GM19099 (cell line): ENCODE data around the gene ZNF860.

ENCODE experiments used
- POLR2A ChIP-seq: IDR thresholded peaks from 3 replicates; pipeline ENCODE4 v1.6.1; 2011; ENCODE audit warnings: low read depth; ENCODE audit not compliant: insufficient read length; ENCODE audit errors: extremely low read depth

ZNF860 gene

DNA sequence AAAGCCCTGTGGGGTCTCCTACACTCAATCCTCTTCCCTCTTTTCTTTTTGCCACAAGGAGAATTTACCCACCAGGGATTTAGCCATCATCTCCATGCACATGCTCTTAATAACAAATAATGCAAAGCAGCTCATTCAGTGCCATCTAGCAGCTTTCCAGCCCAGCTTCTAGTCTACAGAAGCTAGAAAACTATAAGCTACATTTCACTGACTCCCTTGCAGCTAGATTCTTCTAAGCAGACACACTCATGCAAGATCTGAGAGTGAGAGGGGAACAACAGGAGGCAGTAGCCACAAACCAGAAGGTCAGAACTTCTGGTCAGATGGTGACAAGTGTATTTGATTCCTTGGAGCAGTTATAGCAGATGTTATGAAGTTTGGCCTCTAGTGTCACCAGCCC, 26.0 kb upstream of the ZNF860 start:
- no peak for TF ChIP-seq POLR2A

DNA sequence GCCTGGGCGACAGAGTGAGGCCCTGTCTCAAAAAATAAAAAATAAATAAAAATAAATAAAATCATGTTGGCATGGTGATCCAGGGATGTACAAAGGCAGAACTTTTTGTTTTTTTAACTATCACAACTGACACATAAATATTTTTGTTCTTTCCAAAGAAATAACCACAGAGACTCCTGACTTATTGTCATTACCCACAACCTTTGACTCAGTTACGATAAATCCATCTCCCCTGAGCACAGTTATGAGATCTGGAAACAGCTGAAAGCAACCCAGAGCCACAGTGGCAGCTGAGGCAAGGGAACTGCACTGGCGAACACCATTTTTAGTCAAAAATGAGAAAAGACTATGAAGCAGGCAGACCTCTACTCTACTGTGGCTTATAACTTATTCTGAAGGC, 24.4 kb upstream of the ZNF860 start:
- no peak for TF ChIP-seq POLR2A

DNA sequence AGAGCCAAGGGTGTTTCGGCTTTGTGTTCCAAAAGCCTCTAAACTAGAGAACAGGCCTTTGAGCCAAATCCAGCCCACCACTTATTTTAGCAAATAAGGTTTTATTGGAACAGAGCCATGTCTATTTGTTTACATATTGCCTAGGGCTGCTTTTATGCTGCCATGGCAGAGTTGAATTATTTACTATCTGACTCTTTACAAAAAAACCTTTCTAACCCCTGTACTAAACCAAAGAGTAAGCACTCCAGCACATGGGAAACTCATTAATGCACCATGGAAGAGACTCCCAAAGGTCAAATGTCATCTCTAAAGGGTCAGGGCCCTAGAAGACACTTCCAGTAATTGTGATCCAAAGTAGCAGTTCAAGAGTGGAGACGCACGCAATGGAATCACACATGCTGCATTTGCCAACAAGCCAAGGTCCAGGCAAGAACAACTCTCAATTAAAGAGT, 22.8 kb upstream of the ZNF860 start:
- TF ChIP-seq POLR2A: no peak

DNA sequence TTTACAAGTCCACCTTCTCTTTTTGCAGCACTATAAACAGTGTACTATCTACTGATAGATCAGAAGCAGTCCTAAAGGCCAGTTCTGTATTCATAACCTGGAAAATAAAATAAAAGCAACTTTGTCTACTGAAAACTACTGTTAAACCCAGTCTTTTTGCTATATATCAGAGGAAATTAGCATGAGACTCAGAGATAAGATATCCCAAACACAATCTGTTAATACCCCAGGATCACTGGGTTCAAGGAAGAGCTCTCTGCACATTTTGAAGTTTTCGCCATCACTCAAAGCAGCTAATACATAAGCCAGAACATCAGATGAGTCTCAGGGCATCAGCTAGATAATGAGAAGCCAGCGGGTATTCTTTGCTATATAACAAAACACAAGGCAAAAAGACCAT, 22.3 kb upstream of the ZNF860 start:
- TF ChIP-seq POLR2A: no peak

DNA sequence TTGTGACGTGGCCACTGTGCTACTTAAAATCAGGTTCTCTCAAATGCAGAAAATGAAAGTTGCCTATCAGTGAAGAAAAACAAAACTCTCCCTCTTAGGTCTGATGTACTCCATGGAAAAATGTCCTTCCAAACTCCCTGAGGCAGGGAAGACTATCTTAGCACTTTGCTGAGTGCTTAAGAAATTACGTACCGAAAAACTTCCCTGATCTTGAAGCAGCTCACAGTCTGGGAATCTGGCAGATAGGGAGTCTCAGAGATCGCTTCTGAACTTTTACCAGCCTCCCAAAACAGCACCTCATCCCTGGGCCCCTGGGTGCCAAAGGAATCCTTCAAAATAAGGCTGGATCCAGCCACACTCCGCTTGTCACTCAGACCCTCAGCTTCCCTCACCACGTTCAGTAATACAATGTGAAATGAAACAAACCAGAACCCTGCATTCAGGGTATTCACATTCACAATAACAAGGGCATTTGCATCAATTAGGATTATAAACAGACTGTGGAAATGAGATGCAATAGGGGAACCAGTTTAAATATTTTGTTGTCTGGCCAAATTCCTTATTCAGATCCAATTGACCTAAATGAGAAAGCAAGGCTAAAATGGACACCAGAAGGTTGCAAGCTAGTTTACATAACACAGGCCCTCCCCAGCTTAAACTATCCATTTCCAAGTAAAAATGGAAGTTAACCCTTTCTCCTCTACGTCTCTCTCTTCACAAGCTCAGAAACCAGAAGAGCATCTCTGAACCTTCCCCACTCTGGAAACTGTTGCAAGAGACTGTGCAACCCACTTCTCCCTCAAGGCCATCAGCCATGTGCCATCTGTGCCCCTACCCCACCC, 21.4 kb upstream of the ZNF860 start:
- TF ChIP-seq POLR2A: no peak

DNA sequence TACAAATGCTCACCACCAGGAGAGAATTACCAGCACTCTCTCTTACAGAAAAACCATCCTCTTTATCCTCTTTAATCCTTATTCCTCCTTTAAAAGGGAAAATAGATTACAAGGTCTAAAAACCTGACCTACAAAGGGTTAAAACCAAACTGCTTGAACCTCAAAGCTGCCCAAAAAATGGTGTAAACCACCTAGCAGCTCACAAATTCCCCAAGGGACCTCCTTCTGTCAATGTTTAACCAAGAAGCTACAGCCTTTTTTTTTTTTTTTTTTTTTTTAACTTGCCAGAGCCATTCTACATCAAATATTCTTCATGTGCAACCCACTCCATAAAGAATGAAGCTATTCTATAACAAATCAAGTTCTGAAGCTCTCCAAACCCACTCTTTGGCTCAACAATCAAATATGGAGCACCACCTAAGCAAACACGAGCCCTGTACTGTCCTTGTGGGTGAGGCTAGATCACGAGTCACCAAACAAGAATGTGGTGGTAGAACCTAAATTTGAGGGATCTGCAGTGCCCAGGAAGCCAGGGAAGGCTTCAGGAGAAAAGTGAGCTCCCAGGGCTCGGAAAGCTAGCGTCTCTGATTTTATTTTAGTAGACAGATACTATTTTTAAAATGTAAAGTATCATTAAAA, 20.6 kb upstream of the ZNF860 start:
- no peak for TF ChIP-seq POLR2A

DNA sequence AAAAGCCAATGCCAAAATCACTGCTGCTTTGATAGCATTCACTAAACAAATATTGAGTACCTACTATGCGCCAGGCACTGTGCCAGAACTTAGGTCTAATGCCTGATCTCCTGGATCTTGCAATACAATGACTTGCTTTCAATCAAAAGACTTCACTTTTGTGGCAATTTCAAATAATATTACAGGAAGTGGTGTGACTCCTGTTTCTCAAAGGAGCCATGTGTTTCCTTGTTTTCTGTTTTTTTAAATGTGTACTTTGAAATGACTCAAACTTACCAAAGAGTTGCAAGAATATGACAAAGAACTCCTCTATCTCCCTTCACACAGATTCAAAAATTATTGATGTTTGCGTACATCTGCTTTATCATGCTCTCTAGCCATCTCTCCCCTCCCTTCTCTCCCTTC, 18.7 kb upstream of the ZNF860 start:
- TF ChIP-seq POLR2A: no peak

DNA sequence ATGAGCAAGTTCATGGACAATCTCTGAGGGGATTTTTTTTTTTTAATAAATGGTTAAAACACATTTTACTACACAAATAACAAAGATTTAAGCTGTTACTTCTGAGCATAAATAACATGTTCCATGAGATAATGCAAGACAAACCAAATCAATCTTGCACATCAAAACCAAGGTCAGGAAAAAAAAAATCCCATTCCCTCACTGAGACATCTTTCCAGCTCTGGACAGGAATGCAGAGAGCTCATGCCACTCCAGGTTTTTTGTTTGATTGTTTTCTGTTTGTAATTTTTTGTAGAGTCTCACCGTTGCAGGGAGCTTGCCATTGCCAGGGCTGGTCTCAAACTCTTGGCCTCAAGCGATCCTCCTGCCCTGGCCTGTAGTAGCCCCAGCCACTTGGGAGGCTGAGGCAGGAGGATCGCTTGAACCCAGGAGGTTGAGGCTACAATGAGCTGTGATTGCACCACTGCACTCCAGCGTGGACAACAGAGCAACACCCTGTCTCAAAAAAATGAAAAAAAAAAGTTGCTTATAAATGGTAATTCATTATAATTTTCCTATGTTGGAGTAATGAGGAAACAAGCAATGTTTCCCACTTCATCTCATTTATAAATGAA, 14.5 kb upstream of the ZNF860 start:
- TF ChIP-seq POLR2A: no peak

DNA sequence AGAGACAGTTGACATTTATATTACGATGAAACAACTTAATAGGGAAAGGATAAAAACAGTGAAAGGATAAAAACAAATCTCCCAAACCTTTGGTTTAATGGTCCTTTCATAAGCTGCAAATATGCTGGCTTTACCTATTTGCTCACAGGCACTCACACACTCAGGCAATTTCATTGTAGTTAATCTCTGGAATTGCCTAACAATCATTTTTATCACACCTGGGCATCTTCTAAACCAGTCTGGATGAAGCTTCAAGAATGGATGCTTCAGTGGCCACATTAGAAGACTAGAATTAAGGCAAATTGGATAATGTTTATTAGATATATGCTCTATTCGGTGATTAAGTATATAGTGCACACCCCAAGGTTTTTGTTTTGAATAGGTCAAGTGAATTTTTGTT, 14.0 kb upstream of the ZNF860 start:
- no peak for TF ChIP-seq POLR2A

DNA sequence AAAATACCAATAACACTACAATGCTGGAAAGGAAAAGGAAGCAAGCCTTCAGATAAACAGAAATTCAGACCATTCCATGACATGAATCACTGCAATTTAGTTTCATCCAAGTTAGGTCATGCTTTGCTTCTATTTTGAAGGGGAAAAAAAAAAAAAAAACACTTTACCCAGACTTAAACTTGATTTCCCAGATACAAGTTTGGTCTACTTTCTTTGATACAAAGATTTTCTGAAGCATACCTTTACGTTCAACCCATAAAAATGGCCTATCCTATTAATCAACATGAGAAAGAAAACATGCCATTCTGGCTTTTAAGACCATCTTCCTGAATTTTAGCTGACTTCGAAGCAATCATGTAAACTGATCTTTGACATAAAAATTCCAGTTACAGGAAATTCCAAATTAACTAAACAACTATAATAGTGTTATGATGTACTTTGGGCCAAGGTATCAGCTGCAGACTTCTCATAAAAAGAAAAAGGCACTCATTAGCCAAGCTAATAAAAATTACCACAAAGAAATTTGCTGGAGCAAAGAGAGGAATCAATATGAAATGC, 13.1 kb upstream of the ZNF860 start:
- no peak for TF ChIP-seq POLR2A

DNA sequence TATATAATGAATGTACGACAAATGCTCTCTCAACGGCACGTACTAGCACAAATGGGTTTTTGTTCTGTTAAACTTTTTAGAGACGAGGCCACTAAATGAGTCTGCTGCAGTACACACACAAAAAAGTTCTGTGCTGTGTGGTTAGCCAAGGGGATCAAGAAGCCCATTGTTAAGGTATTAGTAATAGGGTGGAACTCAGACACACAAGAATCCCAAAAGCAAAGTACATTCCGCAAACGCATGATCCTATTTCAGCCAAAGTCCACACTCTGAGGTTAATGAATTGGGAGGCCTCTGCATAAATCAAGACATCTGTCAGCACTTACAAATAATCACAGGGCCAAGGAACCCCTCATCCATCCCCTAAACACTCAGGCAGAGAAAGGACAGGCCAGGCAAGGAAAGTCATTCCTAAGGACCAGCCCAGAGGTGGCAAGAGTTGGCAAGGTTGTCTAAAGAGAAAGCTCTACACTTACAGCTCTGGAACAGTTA, 12.6 kb upstream of the ZNF860 start:
- no peak for TF ChIP-seq POLR2A

DNA sequence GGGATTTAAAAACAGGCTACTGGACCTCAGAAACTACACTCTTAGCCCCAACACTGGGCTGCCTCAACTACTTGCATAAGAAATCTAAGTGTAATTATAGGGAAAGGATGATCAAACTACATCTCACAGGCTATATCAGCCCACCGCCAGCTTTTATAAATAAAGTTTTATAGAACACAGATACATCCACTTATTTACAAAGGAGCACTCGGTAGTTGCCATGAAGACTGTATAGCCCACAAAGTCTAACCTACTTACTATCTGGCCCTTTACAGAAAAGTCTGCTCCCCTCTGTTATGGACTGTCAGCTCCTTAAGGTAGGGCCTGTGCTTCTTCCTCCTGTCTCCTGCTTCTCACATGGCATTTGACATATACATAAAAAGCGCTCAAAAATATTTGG, 9.9 kb upstream of the ZNF860 start:
- TF ChIP-seq POLR2A: no peak

DNA sequence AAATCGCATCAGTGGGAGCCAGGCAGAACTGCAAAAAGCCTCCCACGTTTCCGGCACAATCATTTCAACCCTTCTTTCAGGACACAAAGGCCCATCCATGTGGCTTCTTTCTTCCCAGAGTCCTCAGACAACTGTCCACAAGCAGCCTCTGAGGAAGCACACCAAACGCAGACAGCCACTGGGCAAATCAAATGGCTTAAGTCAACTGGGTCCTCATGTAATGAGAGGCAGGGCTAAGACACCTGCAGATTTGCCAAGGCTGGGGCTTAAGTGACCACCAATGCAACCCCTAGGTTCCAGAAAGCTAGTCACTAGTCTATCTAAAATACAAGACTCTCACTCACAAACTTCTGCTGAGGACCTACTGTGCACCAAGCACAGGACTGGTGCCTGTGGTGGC, 8.5 kb upstream of the ZNF860 start:
- TF ChIP-seq POLR2A: no peak

DNA sequence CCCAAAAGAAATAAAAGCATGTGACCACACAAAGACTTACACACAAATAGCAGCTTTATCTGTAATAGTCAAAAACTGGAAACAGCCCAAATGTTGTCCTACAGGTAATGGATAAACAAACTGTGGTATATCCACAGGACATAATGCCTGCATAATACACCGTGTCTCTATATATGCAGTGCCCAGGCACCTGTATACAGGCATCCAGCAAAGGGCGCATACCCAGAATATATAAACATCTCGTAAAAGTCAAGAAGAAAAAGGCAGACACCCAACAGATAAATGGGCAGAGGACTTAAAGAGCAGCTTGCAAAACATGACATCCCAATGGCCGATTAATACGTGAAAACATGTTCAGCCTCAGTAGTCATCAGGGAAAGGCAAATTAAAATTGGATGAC, 7.7 kb upstream of the ZNF860 start:
- no peak for TF ChIP-seq POLR2A

DNA sequence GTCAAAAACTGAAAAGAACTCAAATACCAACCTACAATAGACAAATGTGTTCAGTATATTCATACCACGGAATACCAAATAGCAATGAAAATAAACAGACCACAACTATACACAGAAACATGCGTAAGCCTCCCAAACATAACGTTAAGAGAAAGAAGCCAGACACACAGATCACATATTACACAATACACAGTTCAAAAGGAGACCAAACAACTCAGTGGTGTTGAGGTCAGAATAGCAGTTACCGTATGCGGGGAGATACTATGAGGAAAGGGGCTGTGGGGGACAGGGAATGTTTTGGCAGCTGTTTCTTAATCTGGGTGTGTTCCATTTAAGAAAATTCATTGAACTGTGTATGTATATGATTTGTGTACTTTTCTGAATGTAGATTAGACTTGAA, 7.1 kb upstream of the ZNF860 start:
- TF ChIP-seq POLR2A: no peak
